Fibroblast of villous mesenchyme (primary cell): ENCODE results near the gene HOXB9. TPM values are rescaled to one million over a fixed set of nuclear protein-coding genes. Genes with fewer than 3 reads are reported as not detected.
A peak's percentile ranks its signal among the peaks of the same experiment; 100 is the strongest.

Experiments used
- DNase-seq: peaks from one replicate; pipeline ENCODE4 v3.0.0-alpha.2; 2010; ENCODE audit warnings: low read depth
- H3K4me3 ChIP-seq: 2 replicates; pipeline ENCODE4 v1.5.1; 2011; ENCODE audit warnings: low read depth, mild to moderate bottlenecking, low read length
- total RNA-seq: library from RNA; depleted of rRNA; stranded (reverse); fragments of >200 nt; gene quantifications from 2 replicates; pipeline ENCODE4 v1.2.3, GENCODE V29; 2012
- TF ChIP-seq, protein P1 (sequence below): IDR thresholded peaks from 2 replicates; pipeline ENCODE4 v1.5.1; 2012; ENCODE audit warnings: low read depth, mild to moderate bottlenecking, low read length; ENCODE audit not compliant: insufficient read depth

HOXB9 gene
- total RNA-seq, 1 donor = not detected

DNA sequence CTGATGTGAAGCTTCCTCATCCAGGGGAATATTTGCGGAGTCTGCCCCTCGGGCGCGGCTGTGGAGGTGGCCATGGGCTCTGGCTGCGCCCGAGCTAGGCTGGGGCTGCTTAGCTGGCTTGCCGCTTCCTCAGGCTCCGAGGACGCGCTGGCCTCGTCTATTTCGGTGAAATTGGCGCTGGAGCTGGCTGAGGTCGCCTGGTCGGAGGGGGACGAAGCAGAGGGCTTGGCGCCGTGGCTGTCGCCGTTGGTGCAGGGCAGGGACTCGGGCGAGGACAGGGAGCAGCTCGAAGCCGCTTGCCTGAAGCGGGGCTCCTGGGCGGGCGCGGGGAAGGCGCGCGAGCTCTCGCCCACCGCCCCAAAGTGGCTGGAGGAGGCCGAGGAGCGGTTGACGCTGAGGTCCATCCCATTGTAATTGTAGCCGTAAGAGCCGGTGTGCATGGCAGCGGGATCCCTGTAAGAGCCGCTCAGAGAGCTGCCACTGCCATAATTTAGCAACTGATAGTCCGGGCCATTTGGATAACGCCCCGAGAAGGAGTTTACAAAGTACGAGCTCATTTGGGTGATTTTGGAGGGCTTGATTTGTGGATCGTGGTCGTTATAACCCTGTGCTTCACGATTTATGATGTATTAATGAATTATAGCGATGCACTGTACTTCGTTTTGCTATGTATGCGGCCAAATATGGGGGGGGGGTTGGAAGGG is 32.9 kb downstream of the HOXB9 start, which contains the start of gene HOXB5:
TSS of gene HOXB5 (minus strand) at position 654 of the 704 bp plus-strand sequence. CDS start at position 557, 97 bp downstream.
- peak; percentile 28 for DNase-seq
- TF ChIP-seq, protein P1, sequence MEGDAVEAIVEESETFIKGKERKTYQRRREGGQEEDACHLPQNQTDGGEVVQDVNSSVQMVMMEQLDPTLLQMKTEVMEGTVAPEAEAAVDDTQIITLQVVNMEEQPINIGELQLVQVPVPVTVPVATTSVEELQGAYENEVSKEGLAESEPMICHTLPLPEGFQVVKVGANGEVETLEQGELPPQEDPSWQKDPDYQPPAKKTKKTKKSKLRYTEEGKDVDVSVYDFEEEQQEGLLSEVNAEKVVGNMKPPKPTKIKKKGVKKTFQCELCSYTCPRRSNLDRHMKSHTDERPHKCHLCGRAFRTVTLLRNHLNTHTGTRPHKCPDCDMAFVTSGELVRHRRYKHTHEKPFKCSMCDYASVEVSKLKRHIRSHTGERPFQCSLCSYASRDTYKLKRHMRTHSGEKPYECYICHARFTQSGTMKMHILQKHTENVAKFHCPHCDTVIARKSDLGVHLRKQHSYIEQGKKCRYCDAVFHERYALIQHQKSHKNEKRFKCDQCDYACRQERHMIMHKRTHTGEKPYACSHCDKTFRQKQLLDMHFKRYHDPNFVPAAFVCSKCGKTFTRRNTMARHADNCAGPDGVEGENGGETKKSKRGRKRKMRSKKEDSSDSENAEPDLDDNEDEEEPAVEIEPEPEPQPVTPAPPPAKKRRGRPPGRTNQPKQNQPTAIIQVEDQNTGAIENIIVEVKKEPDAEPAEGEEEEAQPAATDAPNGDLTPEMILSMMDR = no peak
- H3K4me3 ChIP-seq = peak within 1 kb of the TSS; percentile 49

DNA sequence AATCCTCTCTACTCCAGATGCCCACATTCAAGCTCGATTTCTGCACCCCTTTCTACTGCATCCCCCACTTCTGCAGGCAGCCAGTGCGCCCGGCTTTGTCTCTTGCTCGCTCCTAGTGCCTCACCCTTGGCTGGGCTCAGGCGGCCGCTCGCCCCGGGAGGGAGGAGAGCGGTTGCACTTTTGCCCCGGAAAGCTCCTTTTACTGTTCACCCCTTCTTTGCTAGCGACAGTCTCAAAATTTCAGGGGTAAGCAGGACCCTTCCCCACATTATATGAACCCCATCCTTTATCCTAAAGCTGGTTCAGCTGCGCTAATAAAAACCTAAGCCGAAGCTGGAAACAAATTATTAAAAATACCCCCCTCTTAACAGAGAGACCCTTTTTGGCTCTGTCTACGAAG is 33.6 kb downstream of the HOXB9 start:
- TF ChIP-seq, protein P1 = no peak
- H3K4me3 ChIP-seq = peak overlapping the region; percentile 49
- DNase-seq = no peak

DNA sequence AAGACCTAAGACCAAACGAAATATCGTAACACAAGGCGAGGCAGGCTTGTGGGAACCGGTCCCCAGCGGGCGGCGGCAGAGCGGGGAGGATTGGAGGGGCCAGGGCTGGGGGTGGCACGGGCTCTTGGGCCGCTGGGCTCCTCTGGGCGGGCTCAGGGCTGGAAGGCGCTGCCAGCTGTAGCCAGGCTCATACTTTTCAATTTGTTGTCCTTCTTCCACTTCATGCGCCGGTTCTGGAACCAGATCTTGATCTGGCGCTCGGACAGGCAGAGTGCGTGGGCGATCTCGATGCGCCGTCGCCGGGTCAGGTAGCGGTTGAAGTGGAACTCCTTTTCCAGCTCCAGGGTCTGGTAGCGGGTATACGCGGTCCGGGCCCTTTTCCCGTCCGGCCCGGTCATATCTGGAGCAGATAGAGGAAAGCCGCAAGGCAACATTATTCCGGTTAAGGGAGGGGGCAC is 34.1 kb downstream of the HOXB9 start:
- TF ChIP-seq, protein P1 = no peak
- H3K4me3 ChIP-seq = peak overlapping the region; percentile 49
- no peak for DNase-seq

DNA sequence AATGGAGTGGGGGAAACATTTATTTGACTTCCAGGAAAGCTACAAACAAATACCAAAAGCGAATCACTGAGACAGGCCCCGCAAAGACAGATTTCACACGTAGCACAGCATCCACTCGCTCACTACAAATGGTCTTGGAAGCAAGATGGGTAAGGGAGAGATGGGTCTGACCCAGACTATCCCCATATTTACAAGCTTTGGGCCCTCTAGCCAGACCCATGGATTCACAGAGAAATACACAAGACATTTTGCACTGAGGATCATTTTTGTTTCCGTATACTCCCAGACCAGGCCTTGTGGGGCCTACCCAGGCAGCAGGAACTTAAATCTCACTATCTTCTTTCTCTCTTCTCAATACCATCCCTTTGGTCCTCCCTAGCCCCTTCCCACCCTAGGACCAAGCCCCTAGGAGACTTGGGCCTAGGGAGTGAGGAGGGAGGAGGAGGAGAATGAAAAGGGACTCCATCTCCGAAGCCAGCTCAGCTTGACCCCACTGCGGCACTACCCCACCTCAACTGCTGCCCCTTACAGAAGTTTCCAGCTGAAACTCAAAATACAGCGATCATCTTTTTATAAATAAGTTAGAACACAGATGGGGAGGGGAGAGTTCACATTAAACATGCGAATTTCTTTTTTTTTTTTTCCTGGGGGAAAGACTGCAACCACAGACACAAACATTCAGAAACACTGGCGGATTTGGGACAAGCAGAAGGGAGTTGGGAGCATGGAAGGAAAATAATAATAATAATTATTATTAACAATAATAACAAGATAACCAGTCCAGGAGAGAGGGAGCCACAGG is 34.7 kb downstream of the HOXB9 start:
- TF ChIP-seq, protein P1 = no peak
- H3K4me3 ChIP-seq = no peak overlapping the region
- DNase-seq = no peak

DNA sequence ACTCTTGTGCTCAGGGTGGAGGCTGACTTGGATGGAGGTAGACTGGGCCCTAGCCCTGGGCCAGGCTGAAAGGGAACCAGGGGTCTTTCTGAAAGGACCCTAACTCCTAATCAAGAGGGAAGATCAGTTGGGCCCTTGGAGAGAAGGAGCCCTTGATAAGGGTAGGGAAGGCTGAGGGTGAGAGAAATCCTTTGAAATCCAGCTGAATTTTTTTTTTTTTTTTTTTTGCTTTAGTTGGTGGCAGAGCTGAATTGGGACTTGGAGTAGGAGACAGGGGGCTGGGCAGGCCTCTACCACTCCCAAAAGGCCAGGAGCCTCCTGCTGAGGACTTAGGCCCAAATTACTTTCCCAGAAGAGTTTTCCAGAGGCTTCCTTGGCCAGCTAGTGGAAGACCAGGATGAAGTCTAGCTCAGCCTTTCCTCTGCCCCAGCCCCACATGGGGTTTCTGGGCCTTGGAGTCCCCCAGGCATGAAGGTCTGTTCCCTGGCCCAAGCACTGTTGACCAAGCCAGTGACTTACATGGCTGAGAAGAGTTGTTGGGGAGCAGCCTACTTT is 35.5 kb downstream of the HOXB9 start:
- DNase-seq = no peak
- peak overlapping the region; percentile 62 for H3K4me3 ChIP-seq
- TF ChIP-seq, protein P1 = no peak

DNA sequence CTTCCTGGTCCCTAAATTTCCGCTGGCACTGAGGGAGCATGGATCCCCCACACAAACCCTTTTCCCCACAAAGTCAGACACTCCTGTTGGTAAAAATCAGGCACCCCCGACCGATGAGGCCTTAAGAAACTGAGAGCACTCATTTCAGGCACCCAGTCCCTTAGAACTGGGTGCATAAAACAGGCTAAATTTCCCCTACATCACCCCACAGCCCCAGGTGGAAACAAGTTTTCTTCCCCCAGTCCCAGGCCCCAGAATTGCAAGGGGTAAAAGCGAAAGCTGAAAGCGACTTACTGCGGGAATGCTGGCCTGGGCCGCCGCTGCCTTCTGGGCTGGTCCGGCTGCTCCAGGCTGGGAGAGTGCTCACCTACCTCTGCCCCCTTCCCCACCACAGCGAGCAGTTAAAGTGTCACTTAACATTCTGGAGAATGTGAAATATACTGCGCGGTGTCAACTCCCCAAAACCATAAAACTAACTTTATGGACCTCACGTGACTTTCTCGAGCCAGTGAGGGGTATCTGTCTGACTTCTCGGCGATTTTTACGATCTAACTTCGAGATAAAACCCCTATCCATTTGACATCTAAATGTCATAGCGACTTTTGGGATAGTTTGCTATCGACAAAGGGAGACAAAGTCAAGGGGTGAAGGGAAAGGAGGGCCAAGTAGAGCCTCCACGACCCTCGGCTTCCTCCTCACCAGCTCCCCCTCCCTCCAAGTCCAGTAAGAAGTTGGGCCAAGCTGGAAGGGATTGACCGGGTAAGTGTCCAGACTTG is 36.1 kb downstream of the HOXB9 start, which contains the start of gene HOXB3:
TSS of gene HOXB3 (minus strand) at position 411 of the 776 bp plus-strand sequence. CDS start 37,767 bp downstream, outside the sequence.
- H3K4me3 ChIP-seq = peak within 1 kb of the TSS; percentile 62
- TF ChIP-seq, protein P1 = no peak
- DNase-seq = peak; percentile 82
